HG03108 (cell line): ENCODE results near the gene EEF2.
"Not testable (repeated sequence)": the region's sequence is repeated elsewhere in the genome, so short reads cannot be mapped to it uniquely, and the experiment has no call there.

Experiments used
- ATAC-seq: cut with Tn5 transposase; IDR thresholded peaks from one replicate; pipeline ENCODE4 v1.9.1; 2021; ENCODE audit warnings: moderate library complexity; ENCODE audit not compliant: unreplicated experiment

EEF2 gene

DNA sequence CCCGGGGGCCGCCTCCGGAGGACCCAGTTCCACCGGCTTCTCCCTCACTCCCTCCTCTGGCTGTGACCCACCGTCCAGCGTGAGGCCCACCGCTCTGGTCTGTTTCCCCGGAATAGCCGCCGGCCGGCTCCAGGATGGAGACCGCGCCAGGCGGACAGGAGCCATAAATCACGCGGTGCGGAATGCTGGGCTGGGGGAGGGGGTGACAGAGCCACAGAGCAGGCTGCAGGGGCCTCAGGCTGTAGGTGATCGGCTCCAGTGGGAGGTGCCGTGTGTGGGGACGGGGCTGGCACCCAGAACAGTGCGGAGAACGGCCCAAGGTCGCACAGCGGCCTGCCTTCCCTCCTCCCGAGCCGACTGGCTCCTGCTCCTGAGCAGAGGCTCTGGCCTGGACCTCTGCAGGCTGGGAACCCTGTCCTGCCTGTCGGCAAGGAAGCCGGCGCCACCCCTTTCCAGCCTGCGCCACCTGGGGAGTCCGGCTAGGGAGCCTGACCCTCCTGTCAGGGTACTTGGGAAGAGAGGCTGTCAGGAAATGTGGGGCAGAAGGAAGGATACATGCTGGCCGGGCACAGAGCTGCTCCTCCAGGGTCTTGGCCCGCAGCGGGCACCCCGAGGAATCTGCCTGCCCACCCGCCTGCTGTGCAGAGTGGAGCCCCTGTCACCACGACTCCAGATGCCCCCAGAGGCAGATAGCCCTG is 30.6 kb upstream of the EEF2 start:
- no peak for ATAC-seq

DNA sequence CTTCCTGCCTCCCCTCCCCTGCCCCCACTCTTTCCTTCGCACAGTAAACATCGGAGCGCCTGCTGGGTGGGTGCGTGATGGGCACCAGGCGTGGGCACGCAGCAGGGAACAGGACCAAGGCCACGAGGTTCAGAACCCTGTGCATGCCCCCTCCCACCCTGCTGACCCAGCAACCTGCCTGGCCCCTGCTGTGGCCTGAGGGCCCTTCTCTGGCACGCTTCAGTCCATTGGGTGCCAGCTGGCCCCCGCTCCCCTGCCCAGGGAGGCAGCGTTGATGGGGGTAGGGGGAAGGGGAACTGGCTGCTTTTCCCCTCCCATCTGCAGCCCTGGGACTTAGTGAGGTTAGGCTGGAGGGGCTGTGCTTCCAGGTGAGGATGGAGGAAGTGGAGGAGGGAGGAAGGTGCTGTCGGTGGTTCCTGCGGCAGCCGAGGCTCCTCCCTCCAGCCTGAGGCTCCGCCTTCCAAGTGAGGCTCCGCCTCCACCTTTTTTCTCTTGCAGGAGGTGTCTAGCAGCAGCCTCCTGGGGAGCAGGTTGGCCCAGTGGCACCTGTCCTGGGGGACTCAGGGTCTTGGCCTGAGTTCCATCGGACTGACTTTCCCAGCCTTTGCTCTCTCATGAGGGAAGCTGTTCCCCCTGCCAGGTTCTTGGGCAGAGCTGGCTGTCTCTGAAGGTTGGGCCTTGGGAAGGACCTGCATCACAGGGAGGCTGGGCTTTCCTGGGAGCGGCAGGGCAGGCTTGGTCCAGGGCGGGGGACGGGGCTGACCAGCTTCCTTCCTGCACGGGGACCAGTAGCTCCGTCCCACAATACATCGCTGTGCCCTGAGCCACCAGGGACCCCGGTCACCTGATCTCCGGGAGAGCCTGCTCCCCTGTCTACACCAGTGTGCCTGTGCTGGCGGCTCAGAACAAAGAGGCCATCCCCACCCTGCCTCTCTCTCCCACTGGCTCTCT is 29.6 kb upstream of the EEF2 start:
- ATAC-seq = no peak

DNA sequence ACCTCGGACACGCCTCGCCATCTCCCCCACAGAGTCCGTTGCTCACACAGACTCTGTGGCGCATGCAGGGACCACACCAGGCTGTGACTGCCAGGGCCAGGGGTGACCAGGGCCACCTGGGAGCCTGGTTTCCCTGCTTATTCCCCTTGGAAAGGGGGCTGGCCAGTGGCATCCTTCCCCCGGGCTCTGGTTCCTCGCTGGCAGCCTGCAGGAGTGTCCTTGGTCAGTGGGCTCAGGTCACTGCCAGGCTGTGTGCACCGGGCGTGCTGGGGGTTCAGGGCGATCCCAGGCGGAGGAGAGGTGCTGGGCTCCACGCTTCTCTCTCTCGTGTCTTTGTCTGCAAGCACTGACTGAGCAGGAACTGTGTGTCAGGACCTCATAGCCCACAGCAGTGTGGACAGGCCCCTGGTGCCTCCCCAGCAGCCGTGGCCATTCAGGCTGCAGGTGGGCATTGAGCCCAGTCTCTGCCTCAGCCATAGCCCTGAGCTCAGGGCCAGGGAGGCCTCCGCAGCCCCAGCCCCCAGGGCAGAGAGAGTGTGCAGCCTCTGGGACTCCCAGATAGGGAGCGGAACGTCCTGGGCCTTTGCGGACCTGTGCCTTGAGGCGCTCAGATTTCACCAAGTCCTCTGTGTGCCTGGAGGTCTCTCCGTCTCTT is 28.8 kb upstream of the EEF2 start:
- no peak for ATAC-seq

DNA sequence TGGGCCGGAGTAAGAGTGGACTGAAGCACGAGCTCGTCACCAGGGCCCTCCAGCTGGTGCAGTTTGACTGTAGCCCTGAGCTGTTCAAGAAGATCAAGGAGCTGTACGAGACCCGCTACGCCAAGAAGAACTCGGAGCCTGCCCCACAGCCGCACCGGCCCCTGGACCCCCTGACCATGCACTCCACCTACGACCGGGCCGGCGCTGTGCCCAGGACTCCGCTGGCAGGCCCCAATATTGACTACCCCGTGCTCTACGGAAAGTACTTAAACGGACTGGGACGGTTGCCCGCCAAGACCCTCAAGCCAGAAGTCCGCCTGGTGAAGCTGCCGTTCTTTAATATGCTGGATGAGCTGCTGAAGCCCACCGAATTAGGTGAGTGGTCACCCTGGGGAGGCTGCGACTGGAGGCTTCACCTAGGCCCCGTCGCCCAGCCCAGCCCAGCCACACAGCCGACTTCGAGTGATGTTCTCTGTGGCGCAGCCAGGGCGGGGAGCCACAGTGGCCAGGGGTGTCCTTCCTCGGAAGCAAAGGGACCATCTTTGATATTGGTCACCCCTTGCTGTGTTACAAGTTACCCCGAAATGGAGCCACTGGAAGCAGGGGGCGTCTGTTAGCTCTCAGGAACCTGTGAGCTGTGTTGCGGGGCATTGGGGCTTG is 27.8 kb upstream of the EEF2 start:
- no peak for ATAC-seq

DNA sequence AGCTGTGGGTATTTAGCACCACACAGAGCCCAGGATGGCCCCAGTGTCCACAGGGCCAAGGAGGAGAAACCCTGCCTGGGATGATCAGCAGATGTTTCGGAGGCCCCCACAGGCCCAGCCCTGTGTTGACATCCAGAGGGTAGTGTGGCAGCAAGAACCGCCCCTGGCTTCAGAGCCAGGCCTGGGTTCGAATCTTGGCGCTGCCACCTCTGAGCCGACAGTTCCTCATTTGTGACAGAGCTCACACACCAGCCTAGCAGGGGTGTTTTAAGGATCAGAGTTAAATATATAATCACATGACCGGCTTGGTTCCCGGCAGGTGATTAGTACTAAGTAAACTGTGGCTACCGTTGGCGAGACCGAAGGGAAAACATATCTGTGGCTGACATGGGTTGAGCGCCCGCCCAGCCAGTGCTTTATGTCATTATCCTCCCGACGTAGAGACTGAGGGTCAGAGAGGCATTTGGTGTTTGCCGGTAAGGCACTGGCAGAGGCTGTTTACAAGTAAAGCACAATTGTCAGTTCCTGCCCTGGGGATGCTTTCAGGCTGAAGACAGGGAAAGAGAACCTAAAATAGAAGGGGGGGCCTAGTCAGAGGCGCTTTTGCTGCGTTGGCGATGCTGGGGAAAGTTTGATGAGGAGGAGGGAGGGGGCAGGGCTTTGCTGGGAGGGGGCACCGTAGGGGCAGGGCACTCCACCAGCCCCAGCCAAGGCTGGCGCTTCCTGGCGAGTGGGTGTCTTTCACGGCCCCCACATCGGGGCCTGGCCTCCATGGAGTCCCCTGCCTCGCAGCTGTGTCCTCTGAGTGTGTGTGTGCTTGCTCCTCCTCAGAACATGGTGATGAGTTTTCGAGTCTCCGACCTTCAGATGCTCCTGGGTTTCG is 27.1 kb upstream of the EEF2 start:
- no peak for ATAC-seq

DNA sequence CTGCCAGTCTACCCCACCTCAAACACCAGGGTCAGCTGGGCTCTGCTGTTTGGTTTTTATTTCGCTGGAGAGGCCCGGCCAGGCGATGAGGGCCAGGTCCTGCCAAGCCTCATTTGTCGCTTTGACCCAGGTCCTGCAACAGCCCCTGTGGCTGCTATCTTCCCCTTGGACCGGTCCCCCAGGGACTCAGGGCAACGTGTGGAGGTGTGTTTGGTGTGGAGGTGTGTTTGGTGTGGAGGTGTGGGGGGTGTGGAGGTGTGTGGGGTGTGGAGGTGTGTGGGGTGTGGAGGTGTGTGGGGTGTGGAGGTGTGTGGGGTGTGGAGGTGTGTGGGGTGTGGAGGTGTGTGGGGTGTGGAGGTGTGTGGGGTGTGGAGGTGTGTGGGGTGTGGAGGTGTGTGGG is 26.2 kb upstream of the EEF2 start:
- ATAC-seq = not testable (repeated sequence)

DNA sequence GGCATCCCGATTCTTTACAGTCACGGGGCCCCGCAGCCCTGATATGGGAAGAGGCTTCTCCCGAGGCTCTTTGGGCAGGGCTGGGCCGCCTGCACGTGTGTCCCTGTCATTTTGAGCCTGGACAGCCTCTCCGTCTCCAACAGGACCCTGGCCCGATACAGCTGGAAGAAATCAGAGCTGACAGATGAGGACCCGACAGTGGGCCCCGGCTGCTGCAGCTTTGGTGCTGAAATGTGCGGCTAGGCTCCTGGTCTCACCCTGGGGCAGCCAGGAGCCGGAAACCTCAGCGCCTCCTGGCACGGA is 25.5 kb upstream of the EEF2 start:
- ATAC-seq = no peak

DNA sequence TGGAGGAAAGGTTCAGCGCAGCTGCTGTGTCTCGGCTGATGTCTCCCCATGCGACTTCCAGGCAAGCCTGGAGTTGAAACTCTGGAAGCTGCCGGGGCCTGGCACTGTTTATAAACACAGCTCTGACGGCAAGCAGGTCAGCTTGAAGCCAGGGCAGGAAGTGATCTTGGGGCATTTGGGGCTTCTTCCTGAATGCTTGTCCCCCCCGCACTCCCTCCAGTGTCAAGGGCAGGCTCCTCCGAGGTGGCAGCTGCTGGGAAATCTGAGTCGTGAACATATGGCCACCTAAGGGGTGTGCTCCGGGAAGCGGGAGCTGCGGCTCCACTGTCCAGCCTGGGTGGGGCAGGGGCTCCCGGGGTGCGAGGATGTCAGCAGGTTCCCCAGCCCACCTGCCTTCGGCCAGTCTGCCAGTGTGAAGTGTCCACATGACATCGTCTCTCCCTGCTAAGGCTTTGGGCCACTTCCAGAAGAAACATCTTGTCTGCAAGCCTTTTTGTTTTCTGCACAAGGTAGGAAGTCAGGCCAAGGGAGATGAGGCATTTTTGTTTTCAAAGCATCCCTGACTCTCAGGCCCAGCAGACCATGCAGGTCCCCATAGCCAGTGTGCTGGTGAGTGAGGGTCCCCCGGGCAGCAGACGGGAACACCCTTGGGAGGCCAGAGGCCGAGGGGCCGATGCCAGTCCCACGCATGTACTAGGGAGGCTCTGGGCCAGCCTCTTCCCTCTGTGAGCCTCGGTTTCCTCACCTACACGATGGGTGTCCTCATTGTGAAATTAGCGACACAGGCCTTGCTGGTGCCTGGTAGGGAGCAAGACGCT is 24.9 kb upstream of the EEF2 start:
- ATAC-seq = no peak

DNA sequence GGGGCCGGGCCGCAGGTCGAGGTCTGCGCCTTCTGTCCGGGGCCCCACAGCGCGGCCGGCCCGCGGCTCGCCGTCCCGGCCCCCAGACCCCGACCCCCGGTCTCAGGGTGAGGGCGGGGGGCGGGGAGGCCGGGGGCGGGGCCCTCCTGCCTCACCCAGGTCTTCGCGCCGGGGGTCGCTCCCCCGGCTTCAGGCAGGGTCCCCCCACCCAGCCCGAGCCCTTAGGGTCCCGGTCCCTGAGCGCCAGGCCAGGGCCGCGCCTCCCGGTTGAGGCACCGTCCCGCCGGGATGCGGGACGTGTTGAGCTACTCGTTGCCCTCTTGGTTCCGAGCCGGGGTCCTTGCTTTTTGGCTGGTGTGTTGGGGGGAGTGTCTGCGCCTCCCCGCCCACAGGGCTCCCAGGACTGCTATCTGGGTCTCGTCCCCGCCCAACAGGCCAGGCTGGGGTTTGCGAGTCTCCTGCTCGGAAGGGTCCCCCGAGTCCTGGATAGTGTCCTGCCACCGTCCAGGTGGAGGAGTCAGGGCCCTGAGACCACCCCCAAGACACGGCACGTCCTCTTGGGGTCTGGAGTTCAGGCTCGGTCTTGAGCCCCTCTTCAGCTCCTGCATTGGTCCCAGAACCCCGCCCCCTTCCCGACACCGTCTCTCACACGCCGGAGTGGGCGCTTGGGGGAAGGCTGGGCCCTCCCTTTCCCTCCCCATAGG is 22.7 kb upstream of the EEF2 start:
- ATAC-seq = peak; percentile 12

DNA sequence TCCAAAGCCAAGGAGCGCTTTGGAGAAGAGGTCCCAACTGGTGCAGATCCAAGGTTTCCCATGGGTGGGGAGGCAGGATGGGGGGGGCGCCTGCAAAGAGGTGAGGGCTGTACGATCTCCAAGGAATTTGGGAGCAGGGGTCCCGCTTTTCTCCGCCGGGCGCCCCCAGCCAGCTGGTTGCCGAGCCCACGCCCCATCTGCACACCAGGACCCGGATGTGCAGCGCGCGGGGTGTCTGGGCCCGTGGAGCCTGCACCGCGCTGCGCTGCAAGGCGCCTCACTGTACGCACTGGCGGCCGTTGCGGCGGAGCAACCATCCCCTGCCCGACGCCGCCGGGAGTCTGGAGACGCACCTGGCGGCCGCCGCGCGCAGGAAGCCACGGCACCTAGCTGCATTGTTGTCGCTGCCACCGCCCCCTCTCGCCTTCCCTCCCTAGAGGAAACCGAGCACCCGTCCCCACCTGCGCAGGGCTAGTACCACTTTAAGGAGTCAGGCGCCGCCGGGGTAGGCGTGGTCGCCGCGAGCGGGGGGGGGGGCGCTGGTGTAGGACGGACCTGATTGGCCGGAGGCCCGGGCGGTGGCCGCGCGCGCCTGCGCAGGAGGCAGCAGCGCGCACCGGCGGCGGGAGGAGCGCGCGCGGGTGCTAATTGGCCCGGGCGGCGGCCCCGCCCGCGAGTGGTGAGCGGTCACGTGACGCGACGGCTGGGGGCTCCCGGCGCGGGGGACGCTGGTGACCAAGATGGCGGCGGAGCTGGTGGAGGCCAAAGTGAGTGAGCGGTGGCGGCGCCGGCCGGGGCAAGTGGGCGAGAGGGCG is 22.0 kb upstream of the EEF2 start, which contains the start of gene PIAS4:
Gene PIAS4, plus strand, starts transcription at position 716 of the 815 bp plus-strand sequence. Its CDS starts 25 bp downstream, at position 741.
- peak; percentile 81 for ATAC-seq

DNA sequence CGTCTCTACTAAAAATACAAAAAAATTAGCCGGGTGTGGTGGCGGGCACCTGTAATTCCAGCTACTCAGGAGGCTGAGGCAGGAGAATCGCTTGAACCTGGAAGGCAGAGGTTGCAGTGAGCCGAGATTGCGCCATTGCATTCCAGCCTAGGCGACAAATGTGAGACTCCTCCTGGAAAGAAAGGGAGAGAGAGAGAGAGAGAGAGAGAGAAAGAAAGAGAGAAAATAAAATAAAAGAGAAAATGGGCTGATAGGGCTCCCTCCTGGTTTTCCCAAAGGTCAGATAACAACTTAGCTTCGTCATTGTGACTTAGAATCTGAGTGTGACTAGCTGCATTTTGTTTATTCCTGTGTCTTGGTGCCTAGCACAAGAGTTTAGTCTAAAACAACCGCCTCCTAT is 20.2 kb upstream of the EEF2 start:
- ATAC-seq = not testable (repeated sequence)

DNA sequence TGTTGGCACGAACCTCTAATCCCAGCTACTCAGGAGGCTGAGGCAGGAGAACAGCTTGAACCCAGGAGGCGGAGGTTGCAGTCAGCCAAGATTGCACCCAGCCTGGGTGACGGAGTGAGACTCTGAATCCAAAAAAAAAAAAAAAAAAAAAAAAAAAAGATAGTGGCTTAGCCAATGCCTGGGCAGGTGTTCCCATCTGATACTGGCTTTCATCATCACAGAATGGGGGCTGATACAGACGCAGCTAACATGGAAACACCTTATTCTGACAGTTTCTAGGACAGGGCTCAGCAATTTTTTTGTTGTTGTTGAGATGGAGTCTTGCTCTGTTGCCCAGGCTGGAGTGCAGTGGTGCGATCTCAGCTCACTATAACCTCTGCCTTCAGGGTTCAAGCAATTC is 15.5 kb upstream of the EEF2 start:
- ATAC-seq = not testable (repeated sequence)

DNA sequence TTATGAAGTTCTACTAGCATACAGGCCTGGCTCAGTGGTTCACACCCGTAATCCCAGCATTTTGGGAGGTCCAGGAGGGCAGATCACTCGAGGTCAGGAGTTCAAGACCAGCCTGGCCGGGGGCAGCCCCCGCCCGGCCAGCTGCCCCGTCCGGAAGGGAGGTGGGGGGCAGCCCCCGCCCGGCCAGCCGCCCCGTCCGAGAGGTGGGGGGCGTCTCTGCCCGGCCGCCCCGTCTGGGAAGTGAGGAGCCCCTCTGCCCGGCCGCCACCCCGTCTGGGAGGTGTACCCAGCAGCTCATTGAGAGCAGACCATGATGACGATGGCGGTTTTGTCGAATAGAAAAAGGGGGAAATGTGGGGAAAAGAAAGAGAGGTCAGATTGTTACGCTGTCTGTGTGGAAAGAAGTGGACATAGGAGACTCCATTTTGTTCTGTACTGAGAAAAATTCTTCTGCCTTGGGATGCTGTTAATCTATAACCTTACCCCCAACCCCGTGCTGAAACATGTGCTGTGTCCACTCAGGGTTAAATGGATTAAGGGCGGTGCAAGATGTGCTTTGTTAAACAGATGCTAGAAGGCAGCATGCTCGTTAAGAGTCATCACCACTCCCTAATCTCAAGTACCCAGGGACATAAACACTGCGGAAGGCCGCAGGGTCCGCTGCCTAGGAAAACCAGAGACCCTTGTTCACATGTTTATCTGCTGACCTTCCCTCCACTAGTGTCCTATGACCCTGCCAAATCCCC is 13.6 kb upstream of the EEF2 start:
- ATAC-seq = not testable (repeated sequence)

DNA sequence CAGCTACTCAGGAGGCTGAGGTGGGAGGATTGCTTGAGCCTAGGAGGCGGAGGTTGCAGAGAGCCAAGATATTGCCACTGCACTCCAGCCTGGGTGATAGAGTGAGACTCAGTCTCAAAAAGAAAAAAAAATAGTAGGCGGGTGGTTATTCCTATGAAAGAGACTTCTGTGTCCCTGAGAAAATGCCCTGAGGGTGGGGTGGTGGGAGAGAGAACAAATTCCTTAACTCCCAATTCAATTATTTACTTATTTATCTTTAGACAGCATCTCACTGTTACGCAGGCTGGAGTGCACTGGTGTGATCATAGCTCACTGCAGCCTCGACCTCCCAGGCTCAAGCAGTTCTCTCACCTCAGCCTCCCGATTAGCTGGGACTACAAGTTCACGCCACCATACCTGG is 10.3 kb upstream of the EEF2 start:
- ATAC-seq = no peak

DNA sequence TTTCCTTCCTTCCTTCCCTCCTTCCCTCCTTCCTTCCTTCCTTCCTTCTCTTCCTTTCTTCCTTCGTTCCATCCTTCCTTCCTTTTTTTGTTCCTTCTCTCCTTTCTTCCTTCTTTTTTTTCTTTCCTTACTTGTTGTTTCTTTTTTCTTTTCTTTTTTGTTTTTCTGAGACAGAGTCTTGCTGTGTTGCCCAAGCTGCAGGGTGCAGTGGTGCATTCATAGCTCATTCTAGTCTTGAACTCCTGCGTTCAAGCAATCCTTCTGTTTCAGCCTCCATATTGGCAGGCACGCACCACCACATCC is 5.5 kb upstream of the EEF2 start:
- no peak for ATAC-seq

DNA sequence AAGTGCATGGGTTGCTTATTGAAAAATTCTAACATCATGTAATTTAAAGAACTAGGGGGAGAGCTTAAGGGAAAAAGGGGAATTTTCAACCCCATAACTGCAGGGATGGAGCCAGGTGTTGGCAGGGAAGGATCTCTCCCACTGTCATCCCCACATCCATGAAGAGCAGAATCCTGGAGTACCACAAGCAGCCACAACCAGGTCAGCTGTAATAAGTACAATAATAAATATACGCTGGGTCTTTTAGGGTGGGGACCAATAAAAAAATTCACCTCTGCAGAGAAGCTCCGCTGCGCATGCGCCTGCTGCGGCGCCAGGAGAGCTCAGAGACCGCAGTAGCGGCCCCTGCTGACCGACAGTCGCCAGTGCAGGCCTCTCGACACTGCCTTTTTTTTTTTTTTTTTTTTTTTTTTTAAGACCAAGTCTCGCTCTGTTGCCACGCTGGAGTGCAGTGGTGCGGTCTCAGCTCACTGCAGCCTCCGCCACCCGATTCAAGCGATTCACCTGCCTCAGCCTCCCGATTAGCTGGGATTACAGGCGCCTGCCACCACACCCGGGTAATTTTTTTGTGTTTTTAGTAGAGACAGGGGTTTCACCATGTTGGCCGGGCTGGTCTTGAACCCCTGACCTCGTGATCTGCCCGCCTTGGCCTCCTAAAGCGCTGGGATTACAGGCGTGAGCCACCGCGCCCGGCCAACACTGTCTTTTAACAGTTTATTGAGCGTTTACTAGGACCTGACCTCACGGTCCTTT is 2.5 kb upstream of the EEF2 start:
- ATAC-seq = peak; percentile 30
